Activated CD8-positive, alpha-beta memory T cell treated with anti-CD3 and anti-CD28 coated beads for 48 hours (primary cell): ENCODE data around the gene CCDC9B.

ENCODE experiments used
- DNase-seq, 3 experiments: peaks; one replicate each; pipeline ENCODE4 v3.0.0-alpha.2; 2020; ENCODE audit warnings: low read depth in 2 of 3, low spot score in 2 of 3

CCDC9B gene

DNA sequence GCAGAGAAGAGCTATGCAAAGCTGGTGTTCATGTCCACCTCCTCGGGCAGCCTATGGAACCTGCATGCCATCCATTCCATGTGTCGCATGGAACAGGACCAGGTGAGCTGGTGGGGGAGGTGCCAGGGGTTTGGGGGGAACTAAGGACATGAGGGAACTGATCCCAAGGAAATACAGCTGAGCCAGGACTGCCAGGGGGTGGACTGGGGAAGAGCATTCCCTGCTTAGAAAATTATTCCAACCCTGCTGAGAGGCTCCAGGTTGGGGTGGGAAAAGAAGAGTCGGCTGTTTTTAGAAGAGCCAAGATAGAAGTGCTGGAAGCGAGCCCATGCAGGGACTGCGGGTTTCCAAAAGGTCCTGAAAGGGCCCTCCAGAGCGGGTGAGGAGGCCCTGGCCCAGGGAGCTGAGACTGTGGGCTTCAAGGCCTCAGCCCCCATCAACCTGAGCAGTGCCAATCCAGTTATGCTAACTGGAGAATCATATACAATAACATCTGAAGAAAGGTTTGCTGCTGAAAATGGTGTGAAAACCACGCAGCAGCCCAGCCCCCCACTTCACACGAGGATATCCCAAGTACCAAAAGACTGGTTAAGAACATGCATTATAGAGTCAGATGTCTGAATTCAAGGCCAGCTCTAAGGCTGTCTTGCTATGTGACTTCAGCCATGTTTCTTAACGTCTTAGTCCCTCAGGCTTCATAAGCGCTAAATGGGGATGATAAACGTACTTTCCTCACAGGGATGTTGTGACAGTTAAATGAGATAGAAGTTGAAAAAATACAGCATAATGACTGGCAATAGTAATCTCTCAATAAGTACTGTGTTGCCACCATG lies 25.1 kb upstream of the CCDC9B start:
- no peak for DNase-seq

- no peak for DNase-seq
These were observed 24.3 kb upstream of the CCDC9B start for GRCh38 chr15:40365016-40365415.

GRCh38 chr15:40364251-40364650 lies 23.5 kb upstream of the CCDC9B start:
- no peak for DNase-seq

GRCh38 chr15:40363611-40364010 lies 22.9 kb upstream of the CCDC9B start:
- no peak for DNase-seq

- DNase-seq = no peak
These were observed 20.9 kb upstream of the CCDC9B start for GRCh38 chr15:40361640-40362039.

DNA sequence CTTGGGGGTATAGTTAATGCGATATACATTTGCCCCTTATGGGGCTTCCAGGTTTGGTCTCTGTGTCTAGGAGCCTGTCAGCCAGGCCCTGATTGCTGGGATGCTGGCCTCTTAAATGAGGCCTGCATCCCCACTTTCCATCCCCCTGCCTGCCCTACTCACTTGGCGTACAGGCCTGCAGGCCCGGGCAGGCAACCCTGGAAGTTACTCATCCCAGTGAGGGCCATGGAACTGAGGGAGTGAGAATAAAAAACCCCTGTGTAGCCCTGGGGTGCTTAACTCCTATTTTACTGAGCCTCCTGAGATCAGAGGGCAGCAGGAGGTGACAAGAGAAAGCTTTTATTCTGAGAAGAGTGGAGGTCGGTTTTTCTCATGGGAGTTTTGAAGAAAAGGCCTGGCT lies 19.3 kb upstream of the CCDC9B start:
- no peak for DNase-seq

GRCh38 chr15:40358471-40359353 lies 18.0 kb upstream of the CCDC9B start:
- no peak for DNase-seq

GRCh38 chr15:40357723-40358470 lies 17.2 kb upstream of the CCDC9B start, which contains the start of gene DISP2:
Gene DISP2, plus strand, starts transcription at chr15:40358219. Its CDS starts 103 bp downstream, at chr15:40358322.
- peak; percentile 70 to 85 (median 76) for DNase-seq

DNA sequence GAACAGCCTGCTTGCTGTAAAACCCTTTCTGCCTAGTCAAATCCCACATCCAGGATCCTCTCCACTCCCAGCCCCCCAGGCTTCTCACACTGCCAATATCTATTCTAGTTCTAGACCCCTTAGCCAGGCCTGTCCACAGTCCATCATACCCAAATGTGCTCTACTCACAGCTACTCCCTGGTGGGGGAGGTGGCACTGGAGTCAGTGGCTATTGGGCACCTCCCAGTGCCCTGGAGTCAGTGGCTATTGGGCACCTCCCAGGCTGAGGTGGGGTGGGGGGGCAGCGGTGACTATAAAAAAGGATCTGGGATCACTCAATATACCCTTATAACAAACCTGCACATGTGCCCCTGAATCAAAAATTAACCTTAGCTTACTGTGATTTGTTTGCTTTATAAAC lies 16.5 kb upstream of the CCDC9B start:
- DNase-seq = no peak

DNA sequence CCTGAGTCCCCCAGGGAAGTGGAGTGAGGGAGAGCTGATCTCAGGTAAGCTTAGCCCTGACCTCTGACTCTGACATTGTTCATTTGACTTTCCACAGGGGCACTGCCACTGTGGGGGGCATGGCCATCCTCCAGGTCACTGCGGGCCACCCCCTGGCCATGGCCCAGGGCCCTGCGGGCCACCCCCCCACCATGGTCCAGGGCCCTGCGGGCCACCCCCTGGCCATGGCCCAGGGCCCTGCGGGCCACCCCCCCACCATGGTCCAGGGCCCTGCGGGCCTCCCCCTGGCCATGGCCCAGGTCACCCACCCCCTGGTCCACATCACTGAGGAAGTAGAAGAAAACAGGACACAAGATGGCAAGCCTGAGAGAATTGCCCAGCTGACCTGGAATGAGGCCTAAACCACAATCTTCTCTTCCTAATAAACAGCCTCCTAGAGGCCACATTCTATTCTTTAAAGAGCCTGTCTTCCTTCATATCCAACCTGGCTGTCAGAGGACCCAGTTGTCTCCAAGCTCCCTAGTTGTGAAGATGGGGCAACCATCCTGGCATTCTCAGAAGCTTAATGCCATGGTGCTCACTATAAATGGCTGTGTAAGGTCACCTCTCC lies 15.3 kb upstream of the CCDC9B start:
- DNase-seq = no peak

DNA sequence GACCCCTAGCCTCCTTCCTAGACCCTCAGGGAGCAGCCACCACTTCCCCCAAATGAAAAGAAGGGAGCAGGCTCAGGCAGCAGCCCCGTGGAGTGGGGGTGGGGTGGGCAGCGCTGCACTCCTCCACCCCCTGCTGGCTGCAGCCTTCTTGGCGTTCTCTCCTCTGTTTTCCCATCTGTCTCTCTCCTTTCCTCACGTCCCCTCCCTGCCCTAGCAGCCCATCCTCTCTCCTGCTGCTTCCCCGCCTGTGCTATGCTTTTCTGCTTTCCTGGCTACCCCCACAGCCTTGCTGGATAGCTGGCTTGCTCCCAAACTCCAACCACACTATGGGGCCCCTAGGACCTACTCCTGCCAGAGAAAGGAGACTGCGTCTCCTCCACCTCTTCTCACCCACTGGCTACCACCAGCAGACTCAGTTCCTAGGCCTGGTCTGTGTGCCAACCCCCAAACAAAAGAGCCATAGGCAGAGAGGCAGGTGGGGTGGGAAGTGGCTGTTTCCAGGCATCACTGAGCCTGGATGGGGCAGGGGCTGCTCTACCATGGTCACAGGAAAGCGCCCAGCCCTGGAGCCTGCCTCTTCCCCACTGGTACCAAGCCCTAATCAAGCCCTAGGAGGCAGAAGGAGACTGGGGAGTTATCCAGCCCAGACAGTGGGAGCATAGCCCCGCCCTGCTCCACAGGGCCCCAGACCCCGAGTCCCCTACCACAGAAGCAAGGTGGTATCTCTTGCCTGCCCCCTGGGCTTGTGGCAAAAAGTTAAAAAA lies 13.9 kb upstream of the CCDC9B start:
- DNase-seq = no peak

- DNase-seq = no peak
These were observed 13.0 kb upstream of the CCDC9B start for GRCh38 chr15:40353697-40354096.

GRCh38 chr15:40352281-40352901 lies 11.7 kb upstream of the CCDC9B start:
- no peak for DNase-seq

- no peak for DNase-seq
These were observed 8.4 kb upstream of the CCDC9B start for GRCh38 chr15:40349163-40349562.

- no peak for DNase-seq
These were observed 7.7 kb upstream of the CCDC9B start for GRCh38 chr15:40348474-40348870.

DNA sequence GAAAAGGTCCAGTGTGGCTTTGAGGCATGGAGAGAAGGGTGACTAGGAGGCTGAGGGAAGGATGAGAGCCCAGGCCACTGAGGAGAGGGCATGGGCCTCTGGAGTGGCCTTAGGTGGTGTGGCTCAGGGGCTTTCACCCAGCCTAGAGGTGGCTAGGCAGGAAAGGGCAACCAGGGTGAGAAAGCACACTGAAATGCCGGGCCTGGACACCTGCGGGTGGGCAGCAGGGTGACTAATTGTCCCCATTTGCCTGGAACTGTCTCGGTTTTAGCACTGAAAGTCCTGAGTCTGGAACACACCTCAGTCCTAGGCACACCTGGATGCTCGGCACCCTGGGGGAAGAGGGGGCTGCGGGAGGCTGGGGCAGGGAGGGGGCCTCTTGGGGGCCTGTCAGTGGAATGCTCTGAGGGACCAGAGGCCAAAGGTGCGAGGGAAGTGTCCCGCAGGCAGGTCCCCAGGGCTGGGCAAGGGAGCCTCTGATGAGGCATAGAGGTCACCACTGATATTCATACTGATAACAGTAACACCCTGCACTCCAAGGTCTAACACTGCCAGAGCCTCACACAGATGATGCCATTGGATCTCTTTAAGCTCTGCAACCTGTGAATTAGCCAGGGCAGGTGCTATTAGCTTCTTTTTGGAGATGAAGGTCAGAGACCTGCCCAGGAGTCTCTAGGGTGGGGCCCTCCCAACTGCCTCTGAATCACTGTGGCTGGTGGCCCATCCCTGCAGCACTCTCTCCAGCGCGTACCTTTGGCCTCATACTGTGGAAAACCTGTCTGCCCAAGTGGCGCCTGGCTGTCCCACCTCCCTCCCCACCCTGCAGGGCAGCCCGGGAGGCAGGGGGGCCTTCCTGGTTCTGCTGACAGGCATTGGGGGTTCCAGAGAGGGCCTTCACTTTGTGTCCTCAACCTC lies 7.1 kb upstream of the CCDC9B start:
- DNase-seq = no peak

DNA sequence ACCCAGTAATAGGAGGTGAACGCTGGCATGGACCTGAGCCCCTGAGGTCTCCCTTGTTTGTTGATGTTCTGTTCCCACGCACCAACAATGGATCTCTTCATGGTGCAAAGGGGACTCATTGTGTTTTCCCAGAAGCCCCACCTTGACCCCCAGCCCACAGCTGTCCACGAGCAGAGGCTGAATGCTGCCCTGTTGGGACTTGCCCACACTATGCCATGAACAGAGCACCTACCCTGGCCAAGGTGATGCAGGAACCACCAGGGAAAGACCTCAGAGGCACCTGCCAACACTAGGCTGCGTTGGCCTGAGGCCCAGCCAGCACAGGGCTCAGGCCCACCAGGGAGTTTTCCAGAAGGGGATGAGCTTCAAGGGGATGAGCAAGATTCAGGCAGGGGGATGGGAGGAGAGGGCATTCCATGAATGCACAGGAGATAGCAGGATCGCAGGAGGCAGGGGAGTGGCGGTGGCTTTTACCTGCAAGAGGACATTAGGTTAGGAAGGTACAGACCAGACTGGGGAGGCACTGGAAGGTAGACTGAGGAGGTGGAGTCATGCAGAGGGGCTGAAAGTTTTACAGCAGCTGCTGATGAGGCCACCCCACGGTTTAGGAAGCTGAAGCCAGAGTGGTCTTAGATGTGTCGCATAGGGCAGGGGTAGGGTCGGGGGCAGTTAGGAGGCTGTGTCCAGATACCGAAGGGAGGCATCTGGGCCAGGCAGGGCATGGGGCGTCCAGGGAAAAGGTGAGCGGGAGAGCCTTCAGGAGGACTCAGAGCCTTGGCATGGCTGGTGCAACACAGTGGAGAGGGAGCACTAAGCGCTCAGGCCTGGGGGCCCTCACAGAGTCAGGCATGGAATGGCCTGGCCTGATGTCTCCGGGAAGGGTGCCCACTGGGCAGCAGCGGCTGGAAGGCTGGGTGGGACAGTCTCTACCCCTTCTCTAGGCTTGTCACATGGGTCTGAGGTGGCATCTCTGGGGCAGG lies 6.1 kb upstream of the CCDC9B start:
- DNase-seq = no peak
